ENCODE measurements around the gene MRTFB.
"Not testable (repeated sequence)": the region's sequence is repeated elsewhere in the genome, so short reads cannot be mapped to it uniquely, and the experiment has no call there.

Gene MRTFB

GRCh38 chr16:14183962-14184361 is 112.8 kb downstream of the MRTFB start:
- DNase-seq (ENCODE audit: low read depth, low spot score) = not testable (repeated sequence)

- DNase-seq (ENCODE audit: low read depth, low spot score) = no peak
Measured at GRCh38 chr16:14186007-14186794, 115.1 kb downstream of the MRTFB start.

- DNase-seq (ENCODE audit: low read depth, low spot score) = no peak
Measured at GRCh38 chr16:14186795-14187221, 115.7 kb downstream of the MRTFB start.

GRCh38 chr16:14187517-14188338 is 116.6 kb downstream of the MRTFB start:
- DNase-seq (ENCODE audit: low read depth, low spot score) = no peak

GRCh38 chr16:14193316-14193871 is 122.3 kb downstream of the MRTFB start:
- DNase-seq (ENCODE audit: low read depth, low spot score) = no peak

GRCh38 chr16:14194721-14195120 is 123.6 kb downstream of the MRTFB start:
- DNase-seq (ENCODE audit: low read depth, low spot score) = no peak

GRCh38 chr16:14196011-14196410 is 124.9 kb downstream of the MRTFB start:
- no peak for DNase-seq (ENCODE audit: low read depth, low spot score)

GRCh38 chr16:14196539-14196938 is 125.4 kb downstream of the MRTFB start:
- no peak for DNase-seq (ENCODE audit: low read depth, low spot score)

- no peak for DNase-seq (ENCODE audit: low read depth, low spot score)
Measured at GRCh38 chr16:14198012-14198411, 126.9 kb downstream of the MRTFB start.

- DNase-seq (ENCODE audit: low read depth, low spot score) = no peak
Measured at GRCh38 chr16:14198572-14198971, 127.5 kb downstream of the MRTFB start.

GRCh38 chr16:14199199-14199598 is 128.1 kb downstream of the MRTFB start:
- DNase-seq (ENCODE audit: low read depth, low spot score) = no peak

- no peak for DNase-seq (ENCODE audit: low read depth, low spot score)
Measured at GRCh38 chr16:14199624-14200023, 128.5 kb downstream of the MRTFB start.

- no peak for DNase-seq (ENCODE audit: low read depth, low spot score)
Measured at GRCh38 chr16:14202095-14202494, 131.0 kb downstream of the MRTFB start.

GRCh38 chr16:14202697-14203096 is 131.6 kb downstream of the MRTFB start:
- DNase-seq (ENCODE audit: low read depth, low spot score) = no peak

GRCh38 chr16:14203166-14203565 is 132.0 kb downstream of the MRTFB start:
- DNase-seq (ENCODE audit: low read depth, low spot score) = no peak

GRCh38 chr16:14205666-14206065 is 134.5 kb downstream of the MRTFB start:
- no peak for DNase-seq (ENCODE audit: low read depth, low spot score)

- no peak for DNase-seq (ENCODE audit: low read depth, low spot score)
Measured at GRCh38 chr16:14211856-14212543, 140.9 kb downstream of the MRTFB start.

GRCh38 chr16:14215941-14216340 is 144.8 kb downstream of the MRTFB start:
- DNase-seq (ENCODE audit: low read depth, low spot score) = no peak

- no peak for DNase-seq (ENCODE audit: low read depth, low spot score)
Measured at GRCh38 chr16:14219983-14220382, 148.9 kb downstream of the MRTFB start.

GRCh38 chr16:14223632-14224031 is 152.5 kb downstream of the MRTFB start:
- DNase-seq (ENCODE audit: low read depth, low spot score) = no peak

- no peak for DNase-seq (ENCODE audit: low read depth, low spot score)
Measured at GRCh38 chr16:14225457-14225856, 154.3 kb downstream of the MRTFB start.

Data from activated naive CD8-positive, alpha-beta T cell treated with anti-CD3 and anti-CD28 coated beads, Interleukin-2, amount 50 U/mL, for 16 hours (primary cell).